Mesothelial cell of epicardium (in vitro differentiated cells): ENCODE data around the gene CSNK2B. TPM values are rescaled to one million over a fixed set of nuclear protein-coding genes. Genes with fewer than 3 reads are reported as not detected.

ENCODE experiments used
- DNase-seq, 2 experiments: peaks; one replicate each; pipeline ENCODE4 v3.0.0; 2021; ENCODE audit warnings: low spot score in 2 of 2; ENCODE audit not compliant: unreplicated experiment in 2 of 2
- H3K27ac Mint-ChIP-seq: 2 replicates; pipeline ENCODE4 v1.8.0; 2021; ENCODE audit warnings: mixed read lengths
- H3K27me3 Mint-ChIP-seq: 2 replicates; pipeline ENCODE4 v1.8.0; 2021; ENCODE audit warnings: low read depth, mixed read lengths
- H3K36me3 Mint-ChIP-seq: 2 replicates; pipeline ENCODE4 v1.8.0; 2021; ENCODE audit warnings: mixed read lengths
- H3K4me1 Mint-ChIP-seq: 2 replicates; pipeline ENCODE4 v1.8.0; 2021; ENCODE audit warnings: mixed read lengths
- H3K4me3 Mint-ChIP-seq: 2 replicates; pipeline ENCODE4 v1.8.0; 2021; ENCODE audit warnings: mild to moderate bottlenecking, moderate library complexity, mixed read lengths
- H3K9me3 Mint-ChIP-seq: 2 replicates; pipeline ENCODE4 v1.8.0; 2021; ENCODE audit warnings: mixed read lengths
- CTCF ChIP-seq: fragments of 200-600 bp; sonication (generic); IDR thresholded peaks from one replicate; pipeline ENCODE4 v1.5.0; 2021; ENCODE audit warnings: antibody characterized with exemption; ENCODE audit not compliant: unreplicated experiment
- total RNA-seq: library from RNA; stranded (reverse); gene quantifications from 3 replicates; pipeline ENCODE4 v1.2.1, GENCODE V29; 2021

Gene CSNK2B
- total RNA-seq, 1 donor from 2014 or later = 157 TPM

- Mint-ChIP-seq H3K36me3 (peaks cover 30% of the 10 kb centered on the region), H3K27me3 (no peaks in the 10 kb centered on the region), H3K9me3 (no peaks in the 10 kb centered on the region), H3K4me1 (peaks cover 19% of the 10 kb centered on the region), H3K4me3 (peak overlapping the region; percentile 95), H3K27ac (peak overlapping the region; percentile 100)
- TF ChIP-seq CTCF = no peak
- DNase-seq = no peak
Measured at GRCh38 chr6:31651602-31652191, 14.2 kb upstream of the CSNK2B start.

- Mint-ChIP-seq H3K4me1 (peaks cover 24% of the 10 kb centered on the region), H3K9me3 (no peaks in the 10 kb centered on the region), H3K27me3 (no peaks in the 10 kb centered on the region), H3K36me3 (peaks cover 21% of the 10 kb centered on the region), H3K4me3 (peak overlapping the region; percentile 95), H3K27ac (peak overlapping the region; percentile 100)
- peak in 1 of 2 experiments; percentile 39 for DNase-seq
- no peak for TF ChIP-seq CTCF
Measured at GRCh38 chr6:31652925-31653724, 12.8 kb upstream of the CSNK2B start.

- H3K27me3 Mint-ChIP-seq = no peaks in the 10 kb centered on the region
- peaks cover 40% of the 10 kb centered on the region for H3K4me1 Mint-ChIP-seq
- peaks cover 13% of the 10 kb centered on the region for H3K36me3 Mint-ChIP-seq
- no peak for DNase-seq
- no peak overlapping the region for H3K4me3 Mint-ChIP-seq
- no peak for TF ChIP-seq CTCF
- no peak overlapping the region for H3K27ac Mint-ChIP-seq
- H3K9me3 Mint-ChIP-seq = no peaks in the 10 kb centered on the region
Measured at GRCh38 chr6:31654574-31655348, 11.1 kb upstream of the CSNK2B start.

- Mint-ChIP-seq H3K36me3 (peaks cover 12% of the 10 kb centered on the region), H3K27me3 (no peaks in the 10 kb centered on the region), H3K4me3 (no peak within 1 kb of the TSS), H3K9me3 (no peaks in the 10 kb centered on the region), H3K4me1 (peaks cover 40% of the 10 kb centered on the region), H3K27ac (peak within 1 kb of the TSS; percentile 49)
- no peak for DNase-seq
- no peak for TF ChIP-seq CTCF
Measured at GRCh38 chr6:31655349-31656237, 10.3 kb upstream of the CSNK2B start, which contains the start of gene APOM. APOM (plus strand) TSS chr6:31655894; CDS start chr6:31655967, 73 bp downstream.
